ENCODE data around the gene OLIG1. TPM values are rescaled to one million over a fixed set of nuclear protein-coding genes. Genes with fewer than 3 reads are reported as not detected.

Gene OLIG1
- total RNA-seq, 3 donors from 2014 or later = not detected

DNA sequence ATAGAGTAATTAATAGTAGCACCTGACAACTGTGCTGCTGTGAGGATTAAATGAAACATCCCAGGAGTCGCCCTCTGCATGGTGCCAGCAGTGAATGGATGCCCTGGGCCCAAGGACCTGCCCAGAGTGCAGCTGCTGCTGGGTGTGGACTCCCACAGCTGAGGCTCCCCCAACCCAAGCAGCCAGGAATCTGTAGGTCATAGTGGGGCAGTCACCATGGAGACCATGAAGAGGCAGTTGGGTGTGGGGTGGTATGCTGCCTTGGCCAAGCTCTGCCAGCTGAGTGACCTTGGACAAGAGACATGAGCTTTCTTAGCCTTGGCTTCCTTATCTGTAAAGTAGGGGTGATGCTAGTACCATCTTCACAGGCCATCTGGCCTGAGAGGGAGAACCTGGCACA lies 34.8 kb upstream of the OLIG1 start:
- H3K27ac ChIP-seq = no peak overlapping the region
- H3K36me3 ChIP-seq = no peaks in the 10 kb centered on the region
- H3K9me3 ChIP-seq = no peaks in the 10 kb centered on the region
- intact Hi-C loops (cut with DNase I; ENCODE audit: low total_unique reads) = no loop called here
- TF ChIP-seq POLR2A (IDR thresholded peaks at IDR 0.05) = no peak
- TF ChIP-seq POLR2AphosphoS5 (IDR thresholded peaks at IDR 0.05) = no peak
- TF ChIP-seq, protein P1, sequence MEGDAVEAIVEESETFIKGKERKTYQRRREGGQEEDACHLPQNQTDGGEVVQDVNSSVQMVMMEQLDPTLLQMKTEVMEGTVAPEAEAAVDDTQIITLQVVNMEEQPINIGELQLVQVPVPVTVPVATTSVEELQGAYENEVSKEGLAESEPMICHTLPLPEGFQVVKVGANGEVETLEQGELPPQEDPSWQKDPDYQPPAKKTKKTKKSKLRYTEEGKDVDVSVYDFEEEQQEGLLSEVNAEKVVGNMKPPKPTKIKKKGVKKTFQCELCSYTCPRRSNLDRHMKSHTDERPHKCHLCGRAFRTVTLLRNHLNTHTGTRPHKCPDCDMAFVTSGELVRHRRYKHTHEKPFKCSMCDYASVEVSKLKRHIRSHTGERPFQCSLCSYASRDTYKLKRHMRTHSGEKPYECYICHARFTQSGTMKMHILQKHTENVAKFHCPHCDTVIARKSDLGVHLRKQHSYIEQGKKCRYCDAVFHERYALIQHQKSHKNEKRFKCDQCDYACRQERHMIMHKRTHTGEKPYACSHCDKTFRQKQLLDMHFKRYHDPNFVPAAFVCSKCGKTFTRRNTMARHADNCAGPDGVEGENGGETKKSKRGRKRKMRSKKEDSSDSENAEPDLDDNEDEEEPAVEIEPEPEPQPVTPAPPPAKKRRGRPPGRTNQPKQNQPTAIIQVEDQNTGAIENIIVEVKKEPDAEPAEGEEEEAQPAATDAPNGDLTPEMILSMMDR (IDR thresholded peaks at IDR 0.05) = no peak
- H3K4me1 ChIP-seq = no peaks in the 10 kb centered on the region
- H3K27me3 ChIP-seq = peaks cover 0 to 59% of the 10 kb centered on the region in 2 donors
- no peak for DNase-seq (ENCODE audit: low spot score in 2 of 2)
- H3K4me3 ChIP-seq = no peak overlapping the region

DNA sequence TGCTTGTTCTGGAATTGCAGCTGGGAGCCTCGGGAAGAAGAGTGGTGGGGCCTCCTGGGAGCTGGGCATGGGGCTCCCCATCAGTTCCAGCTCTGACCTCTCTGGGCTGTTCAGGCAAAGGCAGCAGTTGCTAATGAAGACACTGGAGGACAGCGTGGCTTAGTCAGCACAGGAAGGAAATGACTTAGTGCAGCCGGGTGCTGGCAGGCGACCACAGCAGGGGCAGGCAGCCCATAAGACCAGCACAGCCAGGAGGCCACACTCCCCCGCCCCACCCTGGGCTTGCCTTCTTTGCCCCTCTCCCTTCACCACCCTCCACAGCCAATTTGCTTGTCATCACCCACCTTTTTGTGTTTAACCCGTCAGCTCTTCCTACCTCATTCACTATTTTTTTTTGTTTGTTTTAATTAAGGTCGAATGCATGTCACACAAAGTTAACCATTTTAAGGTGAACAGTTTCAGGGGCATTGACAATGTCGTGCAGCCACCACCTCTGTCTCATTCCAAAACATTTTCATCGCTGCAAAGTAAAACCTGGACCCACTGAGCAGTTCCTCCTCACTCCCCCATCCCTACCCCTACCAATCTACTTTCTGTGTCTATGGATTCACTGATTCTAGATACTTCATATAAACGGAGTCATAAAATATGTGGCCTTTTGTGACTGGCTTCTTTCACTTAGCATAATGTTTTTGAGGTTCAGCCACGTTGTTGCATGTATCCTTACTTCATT lies 33.3 kb upstream of the OLIG1 start:
- no peak overlapping the region for H3K27ac ChIP-seq
- no peaks in the 10 kb centered on the region for H3K36me3 ChIP-seq
- DNase-seq (ENCODE audit: low spot score in 2 of 2) = no peak
- H3K27me3 ChIP-seq = peaks cover 0 to 55% of the 10 kb centered on the region in 2 donors
- no peaks in the 10 kb centered on the region for H3K9me3 ChIP-seq
- H3K4me3 ChIP-seq = no peak overlapping the region
- TF ChIP-seq POLR2A (IDR thresholded peaks at IDR 0.05) = no peak
- TF ChIP-seq, protein P1 (IDR thresholded peaks at IDR 0.05) = no peak
- intact Hi-C loops (cut with DNase I; ENCODE audit: low total_unique reads) = no loop called here
- no peaks in the 10 kb centered on the region for H3K4me1 ChIP-seq

DNA sequence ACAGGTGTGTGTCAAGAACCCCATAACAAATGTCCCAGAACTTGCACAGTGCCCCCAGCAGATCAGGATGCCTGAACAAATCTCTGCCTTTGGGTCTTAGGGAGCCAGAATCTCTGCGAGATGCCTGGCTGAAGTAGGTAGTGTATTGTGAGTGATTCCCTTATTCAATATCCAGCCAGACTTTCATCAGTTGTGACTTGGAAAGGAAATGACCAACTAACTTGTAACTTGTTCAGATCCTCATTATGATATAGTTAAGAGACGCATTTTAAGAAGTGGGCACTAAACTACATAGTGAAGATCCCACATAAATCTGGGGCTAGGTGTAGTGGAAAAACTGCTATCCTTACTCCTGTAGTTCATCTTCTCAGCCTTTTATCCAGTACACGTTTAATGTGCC lies 32.4 kb upstream of the OLIG1 start:
- Histone ChIP-seq H3K4me3 (no peak overlapping the region), H3K36me3 (no peaks in the 10 kb centered on the region), H3K4me1 (no peaks in the 10 kb centered on the region), H3K9me3 (no peaks in the 10 kb centered on the region), H3K27ac (no peak overlapping the region), H3K27me3 (peaks cover 0 to 54% of the 10 kb centered on the region in 2 donors)
- intact Hi-C loops (cut with DNase I; ENCODE audit: low total_unique reads) = no loop called here
- TF ChIP-seq, protein P1 (IDR thresholded peaks at IDR 0.05) = no peak
- no peak for TF ChIP-seq POLR2AphosphoS5 (IDR thresholded peaks at IDR 0.05)
- no peak for TF ChIP-seq POLR2A (IDR thresholded peaks at IDR 0.05)
- no peak for DNase-seq (ENCODE audit: low spot score in 2 of 2)

DNA sequence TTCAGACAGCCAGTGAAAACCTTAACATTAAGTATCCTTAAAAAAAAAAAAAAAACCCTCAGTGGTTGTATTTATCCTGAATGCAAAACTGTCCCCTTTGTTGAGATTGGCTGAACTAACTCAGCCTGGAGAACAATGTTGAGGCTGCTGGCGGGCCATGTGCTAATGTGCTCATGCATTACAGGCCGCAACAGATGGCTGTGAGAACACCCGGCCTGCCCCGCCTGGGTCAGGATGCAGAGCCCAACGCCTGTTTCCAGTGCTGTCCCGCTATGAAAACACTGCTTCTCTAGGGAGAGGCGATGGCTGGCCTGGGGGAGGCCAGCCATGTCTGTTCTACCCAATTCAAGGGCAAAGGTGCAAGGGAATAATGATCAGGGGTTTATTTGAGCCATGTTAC lies 30.4 kb upstream of the OLIG1 start:
- Histone ChIP-seq H3K36me3 (no peaks in the 10 kb centered on the region), H3K4me3 (no peak overlapping the region), H3K27ac (no peak overlapping the region), H3K4me1 (no peaks in the 10 kb centered on the region), H3K27me3 (peaks cover 0 to 41% of the 10 kb centered on the region in 2 donors), H3K9me3 (no peaks in the 10 kb centered on the region)
- intact Hi-C loops (cut with DNase I; ENCODE audit: low total_unique reads) = no loop called here
- no peak for DNase-seq (ENCODE audit: low spot score in 2 of 2)
- TF ChIP-seq, protein P1 (IDR thresholded peaks at IDR 0.05) = no peak
- TF ChIP-seq POLR2AphosphoS5 (IDR thresholded peaks at IDR 0.05) = no peak
- no peak for TF ChIP-seq POLR2A (IDR thresholded peaks at IDR 0.05)

- H3K36me3 ChIP-seq = no peaks in the 10 kb centered on the region
- DNase-seq (ENCODE audit: low spot score in 2 of 2) = no peak
- H3K4me1 ChIP-seq = no peaks in the 10 kb centered on the region
- no peak for TF ChIP-seq POLR2A (IDR thresholded peaks at IDR 0.05)
- TF ChIP-seq, protein P1 (IDR thresholded peaks at IDR 0.05) = no peak
- no peak for TF ChIP-seq POLR2AphosphoS5 (IDR thresholded peaks at IDR 0.05)
- peaks cover 0 to 34% of the 10 kb centered on the region in 2 donors for H3K27me3 ChIP-seq
- H3K27ac ChIP-seq = no peak overlapping the region
- no peaks in the 10 kb centered on the region for H3K9me3 ChIP-seq
- intact Hi-C loops (cut with DNase I; ENCODE audit: low total_unique reads) = no loop called here
- H3K4me3 ChIP-seq = no peak overlapping the region
These were observed 29.7 kb upstream of the OLIG1 start for GRCh38 chr21:33040215-33040614.
